ENCODE measurements around the gene IL23A. TPM values are rescaled to one million over a fixed set of nuclear protein-coding genes. Genes with fewer than 3 reads are reported as not detected.

The IL23A gene
- total RNA-seq, 1 donor from 2014 or later = not detected

GRCh38 chr12:56299308-56299852 lies 39.3 kb upstream of the IL23A start:
- H3K9me3 Mint-ChIP-seq (ENCODE audit: low read depth) = no peaks in the 10 kb centered on the region
- no peak for TF ChIP-seq CTCF (IDR thresholded peaks at IDR 0.05)
- no peaks in the 10 kb centered on the region for H3K27me3 Mint-ChIP-seq (ENCODE audit: low read depth)
- peaks cover 44% of the 10 kb centered on the region for H3K4me1 Mint-ChIP-seq (ENCODE audit: low read depth)
- no peaks in the 10 kb centered on the region for H3K36me3 Mint-ChIP-seq (ENCODE audit: low read depth)
- peak overlapping the region; percentile 94 for H3K4me3 Mint-ChIP-seq (ENCODE audit: unreplicated experiment)
- H3K27ac Mint-ChIP-seq (ENCODE audit: unreplicated experiment) = peak overlapping the region; percentile 95
- no peak for DNase-seq (ENCODE audit: low spot score)

- no peaks in the 10 kb centered on the region for H3K36me3 Mint-ChIP-seq (ENCODE audit: low read depth)
- peak within 1 kb of the TSS; percentile 95 for H3K27ac Mint-ChIP-seq (ENCODE audit: unreplicated experiment)
- no peaks in the 10 kb centered on the region for H3K9me3 Mint-ChIP-seq (ENCODE audit: low read depth)
- peak; percentile 99 for DNase-seq (ENCODE audit: low spot score)
- H3K4me3 Mint-ChIP-seq (ENCODE audit: unreplicated experiment) = peak within 1 kb of the TSS; percentile 94
- H3K27me3 Mint-ChIP-seq (ENCODE audit: low read depth) = no peaks in the 10 kb centered on the region
- TF ChIP-seq CTCF (IDR thresholded peaks at IDR 0.05) = no peak
- H3K4me1 Mint-ChIP-seq (ENCODE audit: low read depth) = peaks cover 44% of the 10 kb centered on the region
These were observed 38.6 kb upstream of the IL23A start, which contains the start of gene CS for GRCh38 chr12:56299853-56300643. CS (minus strand) TSS chr12:56300330; CDS start chr12:56300201, 129 bp downstream.

- no peaks in the 10 kb centered on the region for H3K27me3 Mint-ChIP-seq (ENCODE audit: low read depth)
- peaks cover 44% of the 10 kb centered on the region for H3K4me1 Mint-ChIP-seq (ENCODE audit: low read depth)
- H3K27ac Mint-ChIP-seq (ENCODE audit: unreplicated experiment) = peak overlapping the region; percentile 91
- H3K9me3 Mint-ChIP-seq (ENCODE audit: low read depth) = no peaks in the 10 kb centered on the region
- DNase-seq (ENCODE audit: low spot score) = no peak
- no peak for TF ChIP-seq CTCF (IDR thresholded peaks at IDR 0.05)
- H3K36me3 Mint-ChIP-seq (ENCODE audit: low read depth) = no peaks in the 10 kb centered on the region
- H3K4me3 Mint-ChIP-seq (ENCODE audit: unreplicated experiment) = peak overlapping the region; percentile 94
These were observed 37.8 kb upstream of the IL23A start for GRCh38 chr12:56300644-56301464.

GRCh38 chr12:56304276-56304675 lies 34.4 kb upstream of the IL23A start:
- peaks cover 16% of the 10 kb centered on the region for H3K4me1 Mint-ChIP-seq (ENCODE audit: low read depth)
- no peak for DNase-seq (ENCODE audit: low spot score)
- peak overlapping the region; percentile 45 for H3K27ac Mint-ChIP-seq (ENCODE audit: unreplicated experiment)
- H3K36me3 Mint-ChIP-seq (ENCODE audit: low read depth) = peaks cover 2% of the 10 kb centered on the region
- H3K27me3 Mint-ChIP-seq (ENCODE audit: low read depth) = no peaks in the 10 kb centered on the region
- H3K4me3 Mint-ChIP-seq (ENCODE audit: unreplicated experiment) = no peak overlapping the region
- H3K9me3 Mint-ChIP-seq (ENCODE audit: low read depth) = no peaks in the 10 kb centered on the region
- no peak for TF ChIP-seq CTCF (IDR thresholded peaks at IDR 0.05)

Data from chondrocyte (in vitro differentiated cells).